ENCODE results near the gene HOOK1.
"Not testable (repeated sequence)": the region's sequence is repeated elsewhere in the genome, so short reads cannot be mapped to it uniquely, and the experiment has no call there.

The HOOK1 gene

GRCh38 chr1:59827055-59827643 lies 12.4 kb downstream of the HOOK1 start:
- DNase-seq = no peak

GRCh38 chr1:59828160-59828559 lies 13.4 kb downstream of the HOOK1 start:
- no peak for DNase-seq

GRCh38 chr1:59831529-59831928 lies 16.8 kb downstream of the HOOK1 start:
- no peak for DNase-seq

DNA sequence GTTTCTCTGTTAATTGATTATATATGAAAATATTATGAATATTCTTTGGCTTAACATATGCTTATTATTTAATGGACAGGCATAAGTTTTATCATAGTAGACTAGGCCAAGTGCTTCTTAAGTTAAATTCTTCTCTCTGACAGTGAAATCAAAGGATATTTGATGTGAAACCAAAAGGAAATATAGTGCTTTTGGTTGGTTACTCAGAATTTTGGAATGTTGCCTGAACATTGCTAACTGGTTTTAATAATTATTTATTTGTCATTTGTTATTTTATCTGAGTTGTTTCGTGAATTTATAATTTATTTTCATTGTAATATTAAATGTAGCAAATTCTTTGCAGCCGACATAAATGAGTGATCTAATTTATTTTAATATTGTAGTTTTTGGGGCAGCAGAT lies 18.3 kb downstream of the HOOK1 start:
- no peak for DNase-seq

DNA sequence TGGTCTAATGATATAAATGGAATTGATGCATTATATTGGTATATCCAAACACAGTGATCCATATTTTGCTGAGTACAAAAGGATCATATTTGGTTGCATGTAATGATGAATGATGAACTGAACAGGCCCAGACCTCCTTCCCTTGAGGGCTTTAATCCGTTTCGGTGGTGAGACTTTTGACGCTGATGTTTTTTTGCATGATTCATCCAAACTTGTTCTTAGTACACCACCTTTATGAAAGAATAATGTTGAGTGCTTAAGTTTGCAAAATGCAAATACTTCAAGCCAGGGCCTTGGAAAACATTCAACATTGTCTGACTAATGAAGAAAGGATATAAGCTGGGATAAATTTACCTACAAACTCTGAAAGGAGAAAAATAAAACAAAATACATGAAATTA lies 19.2 kb downstream of the HOOK1 start:
- no peak for DNase-seq

DNA sequence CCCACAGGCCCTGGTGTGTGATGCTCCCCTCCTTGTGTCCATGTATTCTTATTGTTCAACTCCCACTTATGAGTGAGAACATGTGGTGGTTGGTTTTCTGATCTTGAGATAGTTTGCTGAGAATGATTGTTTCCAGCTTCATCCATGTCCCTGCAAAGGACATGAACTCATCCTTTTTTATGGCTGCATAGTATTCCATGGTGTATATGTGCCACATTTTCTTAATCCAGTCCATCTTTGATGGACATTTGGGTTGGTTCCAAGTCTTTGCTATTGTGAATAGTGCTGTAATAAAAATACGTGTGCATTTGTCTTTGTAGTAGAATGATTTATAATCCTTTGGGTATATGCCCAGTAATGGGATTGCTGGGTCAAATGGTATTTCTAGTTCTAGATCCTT lies 23.1 kb downstream of the HOOK1 start:
- DNase-seq = not testable (repeated sequence)

DNA sequence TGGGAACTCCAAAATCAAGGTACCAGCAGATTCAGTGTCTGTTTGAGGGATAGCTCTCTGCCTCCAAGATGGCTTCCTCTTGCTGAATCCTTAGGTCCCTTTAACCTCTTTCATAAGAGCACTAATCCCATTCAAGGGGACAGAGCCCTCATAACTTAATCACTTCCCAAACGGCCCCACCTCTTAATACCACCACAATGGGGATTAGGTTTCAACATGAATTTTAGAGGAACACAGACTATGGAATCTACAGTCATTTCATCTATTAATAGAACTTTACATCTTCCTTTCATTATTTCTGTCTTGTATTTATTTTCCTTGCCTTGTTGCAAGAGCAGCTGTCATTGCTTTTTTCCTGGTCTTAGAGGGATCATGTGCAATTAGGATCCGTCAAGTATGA lies 30.3 kb downstream of the HOOK1 start:
- DNase-seq = no peak

- DNase-seq = no peak
Measured at GRCh38 chr1:59846209-59846894, 31.6 kb downstream of the HOOK1 start.

DNA sequence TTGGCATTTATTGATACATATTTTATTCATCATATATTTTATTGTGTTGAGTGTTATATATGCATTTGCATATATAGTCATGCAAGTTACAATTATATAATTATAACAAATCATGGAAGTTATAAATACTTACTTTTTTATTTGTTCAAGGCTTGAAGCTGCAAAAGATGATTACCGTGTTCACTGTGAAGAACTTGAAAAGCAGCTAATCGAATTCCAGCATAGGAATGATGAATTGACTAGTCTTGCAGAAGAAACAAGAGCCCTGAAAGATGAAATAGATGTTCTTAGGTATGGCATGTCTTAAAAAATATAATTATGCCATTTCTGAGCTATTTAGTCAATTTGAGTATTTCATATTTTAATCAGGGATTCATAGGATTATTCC lies 32.1 kb downstream of the HOOK1 start:
- DNase-seq = no peak

DNA sequence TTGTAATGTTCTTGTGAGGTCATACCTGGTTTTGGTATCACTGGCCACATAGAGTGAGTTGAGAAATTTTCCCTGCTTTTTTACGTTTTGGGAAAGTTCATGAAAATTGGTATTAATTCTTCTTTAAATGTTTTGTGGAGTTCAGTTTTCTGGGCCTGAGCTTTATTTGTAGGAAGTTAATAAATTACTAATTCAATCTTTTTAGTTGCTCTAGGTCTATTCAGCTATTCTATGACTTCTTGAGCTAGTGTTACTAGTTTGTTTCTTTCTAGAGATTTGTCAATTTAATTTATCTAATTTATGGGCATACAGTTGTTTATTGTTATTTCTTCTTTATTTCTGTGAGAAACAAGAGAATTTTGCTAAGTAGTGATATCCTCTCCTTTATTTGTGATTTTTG lies 37.4 kb downstream of the HOOK1 start:
- DNase-seq = no peak

- not testable (repeated sequence) for DNase-seq
Measured at GRCh38 chr1:59855297-59855696, 40.5 kb downstream of the HOOK1 start.

DNA sequence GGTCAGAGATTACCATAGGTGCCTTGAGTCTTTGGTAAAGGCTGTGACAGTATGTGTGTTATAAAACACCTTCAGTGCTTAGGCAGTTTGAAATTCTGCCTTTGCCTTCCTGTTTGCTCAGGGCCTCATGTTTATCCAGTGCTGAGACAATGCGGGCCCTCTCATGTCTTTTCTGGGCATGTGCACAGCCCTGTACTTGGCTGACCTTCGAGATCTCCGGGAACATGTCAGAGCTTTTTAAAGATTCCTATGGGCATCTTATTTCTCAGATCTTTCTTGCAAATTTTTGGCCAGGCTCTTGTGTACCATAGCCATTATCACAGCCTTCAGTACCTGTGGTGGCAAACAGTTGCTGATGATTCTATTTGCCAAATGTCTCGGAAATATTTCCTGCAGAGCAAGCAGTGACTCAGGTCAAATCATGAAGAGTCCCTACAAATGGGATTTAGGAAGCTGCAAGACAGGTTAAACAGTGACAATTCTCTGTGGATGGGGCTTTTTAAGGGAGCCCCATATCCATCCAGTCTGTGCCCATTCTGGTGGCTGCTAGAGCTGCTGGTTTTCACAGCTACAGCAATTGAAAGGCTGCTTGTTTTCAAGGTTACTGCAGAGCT lies 42.1 kb downstream of the HOOK1 start:
- no peak for DNase-seq

DNA sequence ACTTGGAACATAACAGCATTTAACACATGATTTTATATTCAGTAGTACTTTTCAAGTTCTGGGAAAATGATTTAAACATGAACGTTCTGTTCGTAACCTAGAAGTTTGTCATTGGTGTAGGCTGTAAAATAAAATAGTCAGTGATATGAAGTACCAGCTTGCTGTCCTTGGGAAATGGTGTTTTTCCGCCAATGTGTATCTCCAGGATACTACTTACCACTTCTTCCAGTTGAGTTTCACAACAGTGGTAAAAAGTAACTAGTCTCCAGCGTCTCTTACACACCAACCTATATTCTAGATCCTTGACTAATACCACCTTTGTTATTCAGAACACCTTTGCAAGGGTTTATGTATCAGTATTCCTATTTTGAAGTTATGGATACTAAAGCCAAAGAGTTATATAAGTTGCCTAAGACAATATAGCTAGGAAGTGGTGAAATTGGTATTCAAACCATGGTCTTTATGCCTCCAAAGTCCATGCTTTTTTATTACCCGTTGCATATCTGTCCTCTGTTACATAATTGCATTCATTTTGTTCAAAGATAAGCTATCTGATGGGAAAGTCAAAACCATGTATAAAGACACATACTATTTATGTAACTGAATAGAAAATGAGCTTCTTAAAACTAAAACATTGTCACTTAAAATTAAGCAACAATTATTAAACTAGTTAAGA lies 43.1 kb downstream of the HOOK1 start:
- DNase-seq = no peak

- no peak for DNase-seq
Measured at GRCh38 chr1:59866462-59866861, 51.7 kb downstream of the HOOK1 start.

DNA sequence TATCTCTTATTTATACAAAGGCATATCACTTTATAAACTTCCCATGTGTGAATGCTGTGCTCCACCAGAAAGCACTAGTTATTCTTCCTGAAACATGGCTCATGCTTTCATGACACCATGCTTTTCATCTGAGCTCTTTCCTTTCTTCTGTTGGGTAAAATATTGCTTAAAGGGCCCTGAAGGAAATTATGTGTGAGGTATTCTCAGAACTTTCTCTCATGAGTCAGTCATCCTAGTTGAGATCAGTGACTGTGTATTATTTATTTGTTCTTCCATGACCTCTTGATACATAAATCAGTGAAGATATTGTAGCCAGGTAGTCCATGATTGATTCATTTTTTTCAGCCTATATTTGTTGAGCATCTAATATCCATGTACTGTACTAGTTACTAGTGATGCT lies 57.0 kb downstream of the HOOK1 start:
- no peak for DNase-seq

- DNase-seq = no peak
Measured at GRCh38 chr1:59877108-59877682, 62.4 kb downstream of the HOOK1 start.

DNA sequence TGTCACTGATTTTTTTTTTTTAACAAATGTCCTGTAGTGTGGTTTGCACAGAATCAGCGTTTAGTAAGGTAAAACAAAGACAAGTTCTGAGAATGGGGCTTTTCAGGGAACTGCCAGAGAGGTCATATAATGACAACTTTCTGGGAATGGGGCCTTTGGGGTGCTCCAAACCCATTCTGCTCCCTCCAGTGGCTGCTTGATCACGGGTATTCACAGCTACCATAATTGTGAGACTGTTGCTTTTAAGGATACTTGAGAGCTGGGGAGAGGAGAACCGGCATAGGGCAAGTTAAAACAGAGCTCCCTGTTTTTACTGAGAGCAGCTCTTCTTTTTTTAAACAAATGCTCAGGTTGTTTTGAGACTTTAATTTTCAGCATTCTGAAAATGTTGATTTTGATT lies 63.6 kb downstream of the HOOK1 start:
- DNase-seq = no peak

GRCh38 chr1:59879574-59879973 lies 64.8 kb downstream of the HOOK1 start:
- DNase-seq = no peak

- DNase-seq = no peak
Measured at GRCh38 chr1:59879996-59880505, 65.3 kb downstream of the HOOK1 start.

DNA sequence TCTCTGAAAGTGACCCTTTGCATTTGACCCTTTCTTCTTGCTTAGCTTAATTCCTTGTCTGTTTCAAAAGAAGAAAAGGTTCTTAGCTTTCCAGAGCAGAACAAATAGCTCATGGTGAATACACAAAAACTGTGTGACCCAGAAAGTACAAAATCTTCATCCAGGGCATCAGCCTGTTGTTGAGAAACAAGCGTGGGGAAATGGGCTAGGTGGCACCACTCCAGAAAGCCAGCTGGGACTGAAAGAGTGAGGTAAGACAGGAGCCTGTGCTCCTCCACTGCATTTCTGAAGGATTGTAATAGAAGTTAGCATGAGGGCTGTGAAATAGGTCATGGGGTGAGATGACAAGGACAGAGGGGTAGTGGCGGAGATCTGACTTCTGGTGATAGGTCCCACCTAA lies 66.0 kb downstream of the HOOK1 start:
- no peak for DNase-seq

GRCh38 chr1:59885160-59885832 lies 70.5 kb downstream of the HOOK1 start:
- no peak for DNase-seq

DNA sequence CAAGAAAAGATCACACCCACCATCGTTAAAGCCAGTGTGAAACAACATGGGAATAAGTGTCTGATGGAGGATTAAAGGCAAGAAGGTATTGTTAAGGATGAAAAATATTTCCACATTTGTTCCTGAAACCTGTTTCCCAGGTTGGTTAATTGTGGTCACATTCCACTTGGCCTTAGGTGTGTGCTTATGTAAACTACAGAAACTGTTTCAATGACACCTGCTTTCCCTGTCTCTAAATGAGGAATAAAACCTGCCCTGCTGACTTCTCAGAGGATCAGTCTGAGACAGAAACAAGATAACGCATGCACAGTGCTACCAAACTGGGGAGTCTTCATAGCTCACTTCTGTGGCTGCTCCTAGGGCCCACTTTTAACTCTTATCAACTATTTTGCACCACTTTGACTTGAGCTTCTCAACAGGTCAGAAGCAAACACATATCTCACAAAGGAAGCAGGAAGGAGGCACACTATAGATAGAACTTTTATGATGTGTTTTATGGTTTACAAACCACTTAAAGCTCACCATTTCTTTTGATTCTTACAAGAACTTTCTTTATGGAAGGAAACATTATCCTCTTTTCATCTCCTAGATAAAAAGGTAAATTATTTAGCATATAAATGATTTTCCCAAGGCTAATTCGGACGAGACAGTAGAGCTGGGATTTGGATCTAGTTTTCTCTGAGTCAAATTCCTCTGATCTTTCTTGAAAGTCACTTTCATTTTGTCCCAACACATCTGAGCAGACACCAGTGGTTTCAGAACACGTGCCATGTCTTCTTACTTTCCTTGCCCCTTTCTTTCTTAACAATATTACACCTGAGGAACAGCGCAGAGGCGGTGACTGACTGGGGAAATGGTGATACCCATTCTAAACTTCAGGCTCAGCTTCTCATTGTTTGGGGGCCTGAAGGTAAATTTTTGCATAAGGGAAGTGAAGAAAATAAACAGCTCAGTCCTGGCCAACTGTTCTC lies 78.4 kb downstream of the HOOK1 start:
- no peak for DNase-seq
